GM20431 (cell line): ENCODE data around the gene CCDC180.

ENCODE experiments used
- in situ Hi-C: fragments of 300-500 bp; cut with MseI, MboI; formaldehyde crosslinking; loops from one replicate; pipeline ENCODE4 v1.15.0; 2020; ENCODE audit warnings: low sequenced_read_pairs; ENCODE audit not compliant: unreplicated experiment

The CCDC180 gene

GRCh38 chr9:97357056-97357455 is 49.6 kb downstream of the CCDC180 start:
- in situ Hi-C loops, result no loop called here
